NCI-H524 (cell line): ENCODE measurements around the gene VSIG10L2.

Source experiments
- DNase-seq, 2 experiments: peaks; one replicate each; lab custom pipeline; 2025; lab: John Stamatoyannopoulos, UW

VSIG10L2 gene

GRCh38 chr11:125929445-125930075, 16.3 kb upstream of the VSIG10L2 start:
- no peak for DNase-seq

- DNase-seq: no peak
Measured at GRCh38 chr11:125930076-125930450, 15.8 kb upstream of the VSIG10L2 start.

DNA sequence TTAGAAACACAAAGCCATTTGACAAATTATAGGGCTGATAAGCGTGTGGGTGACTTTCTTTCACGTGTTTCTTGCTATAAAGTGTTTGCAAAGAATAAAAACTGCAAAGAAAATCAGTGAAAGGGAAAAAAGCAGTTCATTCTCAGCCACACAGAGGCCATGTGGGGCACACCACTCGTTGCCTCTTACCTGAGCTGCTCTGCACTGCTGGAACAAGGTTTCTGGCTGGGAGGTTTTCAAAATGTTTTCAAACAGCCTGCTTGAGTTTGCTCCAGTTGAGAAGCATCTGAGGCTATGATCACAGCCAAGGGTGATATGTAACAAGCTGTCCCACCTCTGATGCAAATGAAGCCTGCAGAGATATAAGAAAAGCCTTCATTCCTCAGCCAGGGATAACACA, 14.7 kb upstream of the VSIG10L2 start:
- DNase-seq: no peak

DNA sequence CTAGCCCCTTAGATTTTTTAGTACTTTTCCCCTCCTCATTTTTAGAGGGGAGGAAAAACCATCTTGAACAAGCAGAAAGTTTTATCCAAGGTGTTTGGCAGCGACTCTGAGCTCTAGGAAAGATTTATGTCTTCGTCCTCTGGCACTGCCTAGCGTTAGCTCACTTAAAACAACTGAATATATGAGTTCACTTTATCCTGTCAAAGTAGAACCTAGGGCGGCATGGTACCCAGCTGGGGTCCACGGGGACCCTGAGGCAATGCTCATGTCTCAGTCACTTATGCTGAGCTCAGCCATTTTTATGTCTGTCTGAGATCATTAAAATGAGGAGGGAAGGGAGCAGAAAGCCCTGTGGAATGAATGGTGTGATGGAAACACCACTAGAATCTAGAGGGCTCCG, 14.2 kb upstream of the VSIG10L2 start:
- DNase-seq: no peak

DNA sequence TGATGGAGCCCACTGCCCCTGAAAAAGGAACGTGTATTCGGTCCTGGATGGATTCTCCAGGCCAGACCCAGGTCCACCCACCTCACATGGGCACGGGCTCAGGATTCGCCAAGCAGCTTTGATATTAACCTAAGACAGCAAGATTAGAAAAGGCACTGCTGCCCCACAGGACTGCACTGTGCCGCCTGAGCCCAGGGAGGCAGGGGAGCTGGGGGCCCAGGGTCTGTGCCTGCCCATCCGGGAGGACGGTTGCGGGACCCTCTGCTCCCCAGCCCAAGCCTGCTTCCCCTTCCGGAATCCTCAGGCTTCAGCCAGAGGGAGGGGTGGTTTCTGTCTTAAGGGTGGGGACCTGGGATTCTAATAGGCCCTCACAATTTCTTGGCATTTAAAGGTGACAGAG, 13.5 kb upstream of the VSIG10L2 start:
- no peak for DNase-seq

GRCh38 chr11:125933030-125933813, 12.6 kb upstream of the VSIG10L2 start:
- no peak for DNase-seq

GRCh38 chr11:125934473-125934872, 11.4 kb upstream of the VSIG10L2 start:
- no peak for DNase-seq

GRCh38 chr11:125935056-125935455, 10.8 kb upstream of the VSIG10L2 start:
- no peak for DNase-seq

DNA sequence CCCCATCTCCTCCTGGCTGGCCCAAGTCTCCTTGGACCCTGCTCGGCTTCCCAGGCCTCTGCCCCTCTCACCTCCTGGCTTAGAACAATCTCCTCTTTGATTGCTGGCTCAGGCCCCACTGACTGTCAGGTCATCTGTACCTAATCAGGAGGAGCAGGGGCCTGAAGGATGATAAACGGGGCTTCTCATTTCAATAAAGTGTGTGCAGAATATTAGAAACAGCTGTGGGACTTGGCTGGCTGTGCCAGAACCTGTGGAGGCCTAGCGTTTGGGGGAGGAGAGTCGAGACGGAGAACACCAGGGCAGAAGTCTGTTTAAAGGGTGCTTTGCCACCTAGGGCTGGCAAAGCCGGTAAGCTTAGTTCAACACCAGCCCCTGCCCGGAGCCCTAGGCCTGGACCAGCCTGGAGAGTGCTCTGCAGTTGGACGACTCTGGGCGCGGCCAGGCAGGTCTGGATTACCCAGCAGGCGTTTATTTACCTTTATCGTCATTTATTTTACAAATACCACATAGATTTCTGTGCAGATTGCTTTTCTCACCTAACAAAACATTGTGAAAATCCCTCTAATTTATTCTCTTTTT, 10.1 kb upstream of the VSIG10L2 start:
- no peak for DNase-seq

- no peak for DNase-seq
Measured at GRCh38 chr11:125938418-125938817, 7.4 kb upstream of the VSIG10L2 start.

DNA sequence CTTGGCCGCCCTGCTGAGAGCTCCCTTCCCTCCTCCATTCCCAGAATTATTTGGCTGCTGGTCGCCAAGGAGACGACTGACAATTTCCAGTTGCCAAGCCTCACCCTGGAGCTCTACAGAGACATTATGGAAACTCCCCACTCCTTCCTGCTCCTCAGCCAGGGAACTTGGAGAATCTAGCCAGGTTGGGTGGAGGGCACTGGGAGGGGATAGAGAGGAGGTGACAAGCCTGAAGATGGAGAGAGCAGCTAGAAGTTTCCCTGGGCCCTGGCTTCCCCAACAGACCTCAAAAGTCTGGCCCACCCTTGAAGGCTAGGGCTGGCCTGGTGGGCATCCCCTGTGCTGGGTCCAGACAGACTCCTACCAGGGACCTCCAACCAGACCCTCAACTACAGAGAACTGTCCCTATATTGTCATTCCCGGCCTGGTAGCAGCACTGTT, 6.7 kb upstream of the VSIG10L2 start:
- DNase-seq: no peak

GRCh38 chr11:125940145-125940544, 5.7 kb upstream of the VSIG10L2 start:
- no peak for DNase-seq

- DNase-seq: peak in 1 of 2 experiments; percentile 57
Measured at GRCh38 chr11:125941267-125941618, 4.6 kb upstream of the VSIG10L2 start.

GRCh38 chr11:125941619-125942611, 3.9 kb upstream of the VSIG10L2 start:
- DNase-seq: peak; percentile 91 to 93

DNA sequence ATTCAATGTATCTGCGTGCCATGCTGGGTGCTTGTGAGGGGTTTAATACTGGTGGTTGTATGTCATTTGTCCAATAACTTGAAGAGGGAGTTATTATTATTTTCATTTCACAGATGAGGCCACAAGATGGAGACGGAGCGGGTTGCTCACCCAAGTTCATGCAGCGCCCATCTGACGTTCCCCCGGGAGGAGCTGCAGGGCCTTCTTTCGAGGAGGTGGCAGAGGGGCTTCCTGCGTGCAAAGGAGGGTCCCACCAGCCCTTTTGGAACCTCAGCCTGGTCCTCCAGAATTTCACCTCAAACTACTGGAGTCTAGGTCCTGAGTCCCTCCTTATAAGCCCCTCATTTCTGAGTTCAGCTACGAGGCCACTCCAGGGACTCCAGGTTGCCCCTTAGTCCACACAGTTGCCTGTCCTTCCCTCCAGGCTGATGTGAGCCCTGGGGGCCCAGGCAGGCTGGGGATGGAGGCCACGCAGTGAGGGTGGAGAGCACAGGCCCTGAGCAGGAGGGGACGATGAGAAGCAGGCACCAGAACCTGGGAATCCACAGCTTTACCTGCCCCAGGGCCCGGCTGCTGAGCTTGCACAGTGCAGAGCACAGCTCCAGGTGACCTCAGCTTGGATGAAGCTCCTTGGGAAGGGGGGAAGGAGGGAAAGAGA, 2.9 kb upstream of the VSIG10L2 start:
- DNase-seq: no peak

DNA sequence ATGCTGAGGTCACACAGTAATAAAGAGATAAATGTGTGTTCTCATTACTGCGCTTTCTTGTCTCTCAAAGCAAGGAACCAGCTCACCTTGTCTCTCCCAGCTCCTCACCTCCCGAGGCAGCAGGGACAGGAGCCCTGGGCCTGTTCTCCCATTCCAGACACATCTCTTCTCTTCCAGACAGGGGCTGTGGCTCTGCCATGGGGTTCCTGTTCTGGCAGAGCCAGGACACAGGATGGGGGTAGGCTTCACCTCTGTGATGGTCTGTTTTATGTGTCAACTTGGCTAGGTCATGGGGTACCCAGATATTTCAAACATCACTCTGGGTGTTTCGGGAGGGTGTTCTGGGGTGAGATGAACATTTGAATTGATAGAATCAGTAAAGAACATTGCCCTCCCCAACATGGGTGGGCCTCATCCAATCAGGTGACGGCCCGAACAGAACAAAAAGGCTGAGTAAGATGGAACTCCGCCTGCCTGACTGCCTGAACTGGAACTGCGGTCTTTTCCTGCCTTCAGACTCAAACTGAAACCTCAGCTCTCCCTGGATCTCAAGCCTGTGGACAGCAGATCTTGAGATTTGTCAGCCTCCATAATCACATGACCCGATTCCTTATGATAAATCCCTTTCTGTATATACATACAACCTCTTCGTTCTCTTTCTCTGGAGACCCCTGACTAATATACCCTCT, 2.0 kb upstream of the VSIG10L2 start:
- DNase-seq: no peak

DNA sequence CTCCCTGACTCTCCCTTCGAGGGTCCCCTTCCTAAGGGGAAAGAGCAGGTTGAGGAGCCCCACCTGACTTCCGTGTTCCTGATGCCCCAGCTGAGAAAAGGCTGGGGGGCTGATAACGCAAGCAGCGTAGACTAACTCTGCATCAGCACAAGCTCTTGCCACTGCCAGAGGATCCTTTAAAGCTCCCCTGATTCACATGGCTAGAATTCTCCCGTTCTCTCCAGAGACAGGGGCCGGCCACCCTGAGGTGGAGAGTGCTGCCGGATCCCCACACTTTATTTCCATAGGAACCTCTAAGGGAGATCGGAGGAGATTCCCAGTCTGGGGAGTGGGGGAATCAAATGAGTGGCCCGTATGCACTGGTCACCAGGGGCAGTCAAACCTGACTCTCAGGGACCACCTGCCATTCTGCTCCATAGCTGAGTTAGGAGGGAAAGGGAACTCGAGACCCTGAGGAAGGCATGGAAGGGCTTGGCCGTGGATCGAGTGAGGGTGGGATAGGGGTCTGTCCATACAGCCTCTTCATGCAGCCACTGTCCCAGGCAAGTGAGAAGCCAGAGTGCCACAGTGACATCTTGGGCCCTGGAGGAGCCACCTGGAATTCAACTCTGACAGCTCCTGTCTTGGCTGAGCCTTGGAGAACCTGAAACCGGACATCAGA, 1.4 kb upstream of the VSIG10L2 start:
- DNase-seq: no peak

DNA sequence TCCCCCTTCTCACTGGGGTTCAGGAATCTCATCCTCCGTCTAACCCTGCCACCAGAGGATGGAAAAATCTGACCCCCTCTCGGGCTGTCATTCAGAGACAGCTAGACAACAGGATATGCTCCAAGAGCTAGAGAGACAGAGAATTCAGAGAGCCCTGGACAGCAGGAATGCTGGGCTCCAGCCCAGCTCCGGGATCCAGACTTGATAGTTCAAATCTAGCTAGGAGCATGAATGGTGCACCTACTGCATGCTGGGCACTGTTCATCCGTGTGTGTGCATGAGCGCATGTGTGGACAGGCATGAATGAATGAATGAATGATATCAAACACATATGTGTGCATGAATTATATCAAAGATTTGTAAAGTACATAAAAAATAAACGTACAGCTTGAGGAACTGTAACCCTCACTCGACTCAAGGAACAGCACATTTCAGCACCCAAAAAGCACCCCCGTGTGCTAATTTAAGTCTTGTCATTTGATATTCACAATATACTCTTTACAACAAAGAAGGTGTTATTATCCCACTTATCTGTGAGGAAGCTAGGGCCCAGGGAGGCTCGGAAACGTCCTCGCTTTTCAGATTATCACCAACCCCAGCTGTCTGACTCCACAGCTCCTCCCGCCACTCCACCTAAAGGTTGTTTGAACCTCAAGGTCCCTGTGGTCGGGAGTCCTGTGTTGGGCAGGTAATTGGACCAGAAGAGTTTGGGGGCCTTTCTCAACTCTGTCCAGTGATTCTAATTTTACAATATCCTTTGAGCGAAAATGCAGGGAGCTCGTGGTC, 640 bp upstream of the VSIG10L2 start:
- peak in 1 of 2 experiments; percentile 17 for DNase-seq

GRCh38 chr11:125946712-125947418, 1.0 kb downstream of the VSIG10L2 start:
- DNase-seq: no peak
